HG03095 (cell line): ENCODE data around the gene FKBP8.

Source experiments
- ATAC-seq: cut with Tn5 transposase; IDR thresholded peaks from one replicate; pipeline ENCODE4 v1.9.1; 2021; ENCODE audit warnings: moderate library complexity; ENCODE audit not compliant: unreplicated experiment

FKBP8 gene

GRCh38 chr19:18487576-18488402 is 55.6 kb downstream of the FKBP8 start:
- ATAC-seq, result no peak

DNA sequence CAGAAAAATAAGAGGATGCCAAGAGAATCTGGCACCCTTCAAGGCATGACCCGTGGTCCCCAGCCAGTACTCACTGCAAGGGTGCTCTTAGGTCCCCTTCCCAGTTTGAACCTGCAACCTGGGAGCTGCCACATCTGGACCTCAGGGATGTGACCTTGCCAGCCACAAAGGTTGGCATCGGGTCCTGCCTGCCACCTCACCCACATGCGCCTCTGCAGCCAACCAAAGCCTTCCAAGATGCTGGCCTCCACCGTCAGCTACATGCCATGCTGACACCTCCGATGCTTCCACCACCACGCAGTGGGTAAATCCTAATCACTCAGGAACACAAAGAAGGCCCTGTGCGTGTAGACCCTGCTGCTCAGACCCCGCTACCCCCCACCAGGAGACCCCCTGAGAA is 56.6 kb downstream of the FKBP8 start:
- no peak for ATAC-seq

- no peak for ATAC-seq
Observed at GRCh38 chr19:18484992-18485391, 58.4 kb downstream of the FKBP8 start.

GRCh38 chr19:18483119-18483890 is 60.1 kb downstream of the FKBP8 start:
- no peak for ATAC-seq
